ENCODE results near the gene CCDC136. TPM values are rescaled to one million over a fixed set of nuclear protein-coding genes. Genes with fewer than 3 reads are reported as not detected.

CCDC136 gene
- polyA plus RNA-seq, 1 of the 3 experiments (the other 2 are of a cell fraction): 48.4 TPM

GRCh38 chr7:128804484-128804883 is 12.7 kb downstream of the CCDC136 start (continued):
- no peak for TF ChIP-seq ZBTB33 (IDR thresholded peaks at IDR 0.05; ENCODE audit: borderline replicate concordance, low read depth)

DNA sequence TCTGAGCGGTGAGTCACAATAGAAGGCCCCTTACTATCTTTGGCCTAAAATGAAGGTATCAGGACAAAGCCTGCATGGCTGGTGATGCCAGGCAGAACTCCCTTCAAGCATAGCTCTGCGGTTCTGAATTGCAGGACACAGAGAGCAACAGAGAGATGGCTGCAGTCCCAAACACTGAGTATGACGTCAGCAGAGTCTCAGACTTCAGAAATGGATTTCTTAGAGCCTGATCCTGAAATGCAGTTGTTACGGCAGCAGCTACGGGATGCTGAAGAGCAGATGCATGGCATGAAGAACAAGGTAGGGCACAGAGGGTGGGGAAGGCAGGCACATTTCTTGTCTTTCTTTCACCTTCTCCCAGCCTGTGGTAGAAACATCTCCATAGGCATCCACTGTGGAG is 13.5 kb downstream of the CCDC136 start:
- CTCF ChIA-PET: no interaction called here
- H3K4me1 ChIP-seq (ENCODE audit: control insufficient read depth in 1 of 2, insufficient read depth in 2 of 2, low read depth in 1 of 2, low read length in 1 of 2): peaks cover 0 to 6% of the 10 kb centered on the region in 2 experiments; a peak in 2 of 4 replicates
- 88% methylated on average over 5 of the region's 5 CpGs for WGBS (ENCODE audit: low lambda C conversion rate)
- POLR2A ChIA-PET: interaction anchor here (0.5 to 1.5 kb wide), 2 partner anchors 10 to 265 kb away, joined by 3 to 4 read pairs; no protein-coding TSS in a partner anchor
- no peak overlapping the region for H3K4me3 ChIP-seq (ENCODE audit: low read depth in 2 of 2, low read length in 1 of 2)
- DNase-seq: no peak
- H3K79me2 ChIP-seq (ENCODE audit: insufficient read depth): no peaks in the 10 kb centered on the region
- TF ChIP-seq NFIC (IDR thresholded peaks at IDR 0.05; ENCODE audit: borderline replicate concordance) (no peak), MEF2A (IDR thresholded peaks at IDR 0.05; ENCODE audit: borderline replicate concordance, low read depth) (no peak), GATA2 (CRISPR knock-in tag; IDR thresholded peaks at IDR 0.05) (no peak), EZH2phosphoT487 (IDR thresholded peaks at IDR 0.05; ENCODE audit: borderline replicate concordance, low read depth) (no peak)
- no peaks in the 10 kb centered on the region for H3K9me2 ChIP-seq
- no peaks in the 10 kb centered on the region for H3K9me3 ChIP-seq
- no peak overlapping the region for H3K4me2 ChIP-seq
- H4K20me1 ChIP-seq (ENCODE audit: insufficient read depth): no peaks in the 10 kb centered on the region
- H3K9ac ChIP-seq: no peak overlapping the region
- no peaks in the 10 kb centered on the region for H3K27me3 ChIP-seq (ENCODE audit: insufficient read depth)
- H2AFZ ChIP-seq (ENCODE audit: low read depth): no peak overlapping the region
- H3F3A ChIP-seq (replicated peaks; ENCODE audit: insufficient read depth): no peaks in the 10 kb centered on the region
- H3K27ac ChIP-seq (ENCODE audit: low read depth in 2 of 2, low read length in 1 of 2): no peak overlapping the region
- H3K36me3 ChIP-seq (replicated peaks in 1 of 2; ENCODE audit: control insufficient read depth in 1 of 2, insufficient read depth in 2 of 2, low read length in 1 of 2): peaks cover 37 to 64% of the 10 kb centered on the region in 2 experiments

GRCh38 chr7:128807191-128807590 is 15.4 kb downstream of the CCDC136 start:
- CTCF ChIA-PET: interaction anchor here (0.9 to 1.4 kb wide), 4 partner anchors 23 to 73 kb away, joined by 3 to 4 read pairs (median 3); partner anchors contain the start of gene ATP6V1F
- H3K4me1 ChIP-seq (ENCODE audit: control insufficient read depth in 1 of 2, insufficient read depth in 2 of 2, low read depth in 1 of 2, low read length in 1 of 2): peaks cover 7 to 13% of the 10 kb centered on the region in 2 experiments; a peak in 2 of 4 replicates
- TF ChIP-seq CHD2 (IDR thresholded peaks at IDR 0.05; ENCODE audit: low read length, partially characterized antibody) (no peak), NRF1 (IDR thresholded peaks at IDR 0.05; ENCODE audit: low read depth, low read length) (no peak), USF2 (IDR thresholded peaks at IDR 0.05; ENCODE audit: borderline replicate concordance, low read depth, low read length) (no peak), MEF2A (IDR thresholded peaks at IDR 0.05; ENCODE audit: borderline replicate concordance, low read depth) (no peak), FOXM1 (IDR thresholded peaks at IDR 0.05; ENCODE audit: low read depth) (no peak), SMC3 (IDR thresholded peaks at IDR 0.05; ENCODE audit: low read depth, low read length) (no peak), YY1 (IDR thresholded peaks at IDR 0.05; ENCODE audit: low read depth) (no peak), RXRA (IDR thresholded peaks at IDR 0.05; ENCODE audit: borderline replicate concordance, low read depth) (no peak), FOXJ3 (CRISPR knock-in tag; IDR thresholded peaks at IDR 0.05) (no peak), ZBTB33 (IDR thresholded peaks at IDR 0.05; ENCODE audit: borderline replicate concordance, low read depth) (no peak), TAF1 (IDR thresholded peaks at IDR 0.05; ENCODE audit: borderline replicate concordance, low read depth, low read length) (no peak), NFIC (IDR thresholded peaks at IDR 0.05; ENCODE audit: borderline replicate concordance) (no peak), EZH2phosphoT487 (IDR thresholded peaks at IDR 0.05; ENCODE audit: borderline replicate concordance, low read depth) (no peak), JUND (IDR thresholded peaks at IDR 0.05) (no peak)
- TF ChIP-seq, protein P1, sequence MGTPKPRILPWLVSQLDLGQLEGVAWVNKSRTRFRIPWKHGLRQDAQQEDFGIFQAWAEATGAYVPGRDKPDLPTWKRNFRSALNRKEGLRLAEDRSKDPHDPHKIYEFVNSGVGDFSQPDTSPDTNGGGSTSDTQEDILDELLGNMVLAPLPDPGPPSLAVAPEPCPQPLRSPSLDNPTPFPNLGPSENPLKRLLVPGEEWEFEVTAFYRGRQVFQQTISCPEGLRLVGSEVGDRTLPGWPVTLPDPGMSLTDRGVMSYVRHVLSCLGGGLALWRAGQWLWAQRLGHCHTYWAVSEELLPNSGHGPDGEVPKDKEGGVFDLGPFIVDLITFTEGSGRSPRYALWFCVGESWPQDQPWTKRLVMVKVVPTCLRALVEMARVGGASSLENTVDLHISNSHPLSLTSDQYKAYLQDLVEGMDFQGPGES (IDR thresholded peaks at IDR 0.05; ENCODE audit: low read depth, low read length): no peak

More at GRCh38 chr7:128807191-128807590, 15.4 kb downstream of the CCDC136 start:
- WGBS (ENCODE audit: low lambda C conversion rate): 98% methylated on average over 8 of the region's 8 CpGs
- Histone ChIP-seq H3K9ac (no peak overlapping the region), H4K20me1 (ENCODE audit: insufficient read depth) (no peaks in the 10 kb centered on the region), H3K9me2 (no peaks in the 10 kb centered on the region), H3K9me3 (no peaks in the 10 kb centered on the region), H3K4me2 (no peak overlapping the region), H3F3A (replicated peaks; ENCODE audit: insufficient read depth) (no peaks in the 10 kb centered on the region), H3K27ac (ENCODE audit: low read depth in 2 of 2, low read length in 1 of 2) (no peak overlapping the region), H2AFZ (ENCODE audit: low read depth) (no peak overlapping the region), H3K4me3 (ENCODE audit: low read depth in 2 of 2, low read length in 1 of 2) (no peak overlapping the region), H3K36me3 (replicated peaks in 1 of 2; ENCODE audit: control insufficient read depth in 1 of 2, insufficient read depth in 2 of 2, low read length in 1 of 2) (peaks cover 32 to 54% of the 10 kb centered on the region in 2 experiments), H3K27me3 (ENCODE audit: insufficient read depth) (no peaks in the 10 kb centered on the region), H3K79me2 (ENCODE audit: insufficient read depth) (no peaks in the 10 kb centered on the region)
- DNase-seq: no peak
- POLR2A ChIA-PET: interaction anchor here (1.0 kb wide), 1 partner anchor 10 kb away, joined by 3 read pairs; no protein-coding TSS in a partner anchor
